HK-2 (cell line): Measurements from ENCODE around the gene TFCP2L1.

Source experiments
- DNase-seq: peaks from one replicate; pipeline ENCODE4 v3.0.0-alpha.2; 2018; ENCODE audit not compliant: unreplicated experiment

TFCP2L1 gene

GRCh38 chr2:121196132-121196848, 88.7 kb downstream of the TFCP2L1 start:
- DNase-seq = no peak

- no peak for DNase-seq
These were observed 90.0 kb downstream of the TFCP2L1 start for GRCh38 chr2:121195036-121195435.

DNA sequence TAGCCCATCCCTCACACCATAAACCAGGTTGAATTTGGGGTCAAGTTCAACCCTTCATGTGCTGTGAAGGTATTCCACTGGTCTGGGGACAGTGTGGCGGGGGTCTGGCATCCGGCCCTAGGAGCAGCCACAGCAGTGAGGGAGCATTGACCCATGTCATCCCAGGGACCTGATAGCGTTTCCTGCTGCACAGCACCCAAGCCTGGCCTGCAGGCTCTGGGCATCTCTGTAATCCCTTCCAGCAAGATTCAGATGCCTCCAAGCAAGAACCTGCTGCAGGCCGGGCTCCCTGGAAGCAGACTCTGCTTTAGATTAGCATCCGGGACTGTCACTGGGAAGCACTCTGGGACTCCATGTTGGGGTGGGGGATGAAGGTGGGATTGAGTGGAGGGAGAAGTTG, 90.4 kb downstream of the TFCP2L1 start:
- no peak for DNase-seq

- no peak for DNase-seq
These were observed 91.8 kb downstream of the TFCP2L1 start for GRCh38 chr2:121193185-121193584.

DNA sequence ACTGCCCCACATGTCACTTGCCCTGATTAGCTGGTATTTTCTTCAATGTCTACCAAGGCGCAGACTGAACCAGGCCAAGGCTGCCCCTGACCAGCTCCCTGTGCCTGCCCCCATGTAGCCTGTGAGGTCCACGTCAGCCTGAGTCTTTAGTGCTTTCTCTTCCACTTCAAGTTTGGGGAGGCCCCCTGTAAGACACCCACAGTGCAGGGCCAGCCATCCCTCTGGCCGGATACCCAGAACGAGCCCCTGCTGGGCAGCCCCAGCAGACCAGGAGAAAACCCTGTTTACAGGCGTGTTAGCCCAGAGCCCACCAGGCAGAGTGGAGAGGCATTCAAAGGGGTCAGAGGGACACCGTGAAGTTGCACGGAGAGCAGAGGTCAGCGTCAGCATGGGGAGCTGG, 92.4 kb downstream of the TFCP2L1 start:
- DNase-seq = no peak

DNA sequence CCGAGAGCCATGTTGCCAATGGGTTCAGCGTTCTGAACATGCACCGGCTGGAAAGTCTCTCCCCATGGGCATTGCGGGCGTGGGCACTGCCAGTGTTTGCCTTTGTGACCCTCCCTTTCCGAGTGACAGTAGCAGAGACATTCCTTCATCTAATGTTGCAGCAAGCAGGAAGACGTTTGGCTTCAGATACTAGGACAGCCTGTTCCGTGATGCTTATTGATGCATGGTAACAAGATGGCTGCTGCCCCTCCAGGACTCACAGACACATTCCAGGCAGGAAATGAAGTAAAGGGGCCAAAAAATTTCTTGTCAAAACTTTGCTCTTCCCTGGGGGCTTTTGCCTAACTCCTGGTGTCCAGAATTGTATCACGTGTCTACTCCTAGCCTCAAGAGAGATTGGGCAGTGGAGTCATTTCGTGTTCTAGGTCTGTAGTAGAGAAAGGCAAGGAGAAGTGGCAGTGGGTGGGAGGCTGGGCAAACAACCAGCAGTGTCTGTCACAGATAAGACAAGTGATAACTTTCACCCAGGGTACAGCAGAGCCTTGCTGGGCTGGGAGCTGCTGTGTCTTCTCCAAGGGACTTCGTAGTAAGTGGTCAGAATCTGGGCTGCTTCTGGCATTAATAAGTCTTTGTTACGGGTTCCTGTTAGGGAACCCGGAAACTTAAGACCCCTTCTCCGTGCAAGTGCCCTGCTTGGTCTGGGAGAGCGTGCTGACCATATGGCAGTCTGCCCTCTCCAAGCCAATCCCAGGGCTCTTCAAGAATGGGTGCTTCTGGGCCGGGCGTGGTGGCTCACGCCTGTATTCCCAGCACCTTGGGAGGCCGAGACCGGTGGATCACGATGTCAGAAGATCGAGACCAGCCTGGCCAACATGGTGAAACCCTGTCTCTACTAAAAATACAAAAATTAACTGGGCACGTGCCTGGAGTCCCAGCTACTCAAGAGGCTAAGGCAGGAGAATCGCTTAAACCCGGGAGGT, 93.5 kb downstream of the TFCP2L1 start:
- no peak for DNase-seq

GRCh38 chr2:121189661-121190381, 95.2 kb downstream of the TFCP2L1 start:
- no peak for DNase-seq

GRCh38 chr2:121189011-121189410, 96.0 kb downstream of the TFCP2L1 start:
- no peak for DNase-seq

DNA sequence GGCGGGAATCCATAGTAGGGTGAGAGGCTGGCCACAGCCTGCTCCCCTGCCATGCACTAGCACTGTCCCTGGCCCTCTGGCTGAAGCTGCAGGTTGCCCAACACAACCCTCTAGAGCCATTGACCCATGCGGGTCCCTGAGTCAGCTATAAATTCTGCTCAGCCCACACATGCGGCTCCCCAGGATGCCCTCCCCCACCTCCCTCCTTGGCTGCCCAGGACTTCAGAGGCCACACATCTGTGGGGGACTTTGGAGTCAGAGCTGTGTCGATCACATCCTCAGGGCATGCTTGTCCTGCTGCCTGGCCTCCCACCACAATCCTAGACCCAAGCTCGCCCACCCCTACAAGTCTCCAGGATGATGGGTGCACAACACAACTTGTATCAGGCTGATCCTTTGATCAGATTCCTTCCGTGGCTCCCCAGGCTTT, 97.0 kb downstream of the TFCP2L1 start:
- no peak for DNase-seq

- no peak for DNase-seq
These were observed 97.5 kb downstream of the TFCP2L1 start for GRCh38 chr2:121187351-121187981.

DNA sequence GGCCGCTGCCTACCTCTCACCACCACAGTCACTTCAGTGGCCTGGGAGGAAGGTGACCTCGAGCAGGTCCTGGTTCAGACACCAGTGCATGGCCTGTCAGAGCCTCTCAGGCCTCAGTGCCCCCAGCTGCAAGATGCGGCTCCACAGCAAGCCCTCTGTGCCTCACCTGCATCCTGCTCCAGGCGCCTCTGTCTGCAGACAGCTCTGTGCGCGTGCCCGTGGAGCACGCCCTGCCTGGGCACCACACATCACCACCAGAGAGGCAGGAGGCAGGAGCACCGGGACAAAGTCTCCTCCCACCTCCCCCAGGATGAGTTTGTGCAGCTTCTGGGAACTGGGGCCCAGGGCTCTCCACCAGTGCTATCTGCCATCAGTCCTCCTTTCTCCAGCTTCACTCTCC, 98.7 kb downstream of the TFCP2L1 start:
- no peak for DNase-seq

- DNase-seq = no peak
These were observed 99.4 kb downstream of the TFCP2L1 start for GRCh38 chr2:121185571-121186074.

DNA sequence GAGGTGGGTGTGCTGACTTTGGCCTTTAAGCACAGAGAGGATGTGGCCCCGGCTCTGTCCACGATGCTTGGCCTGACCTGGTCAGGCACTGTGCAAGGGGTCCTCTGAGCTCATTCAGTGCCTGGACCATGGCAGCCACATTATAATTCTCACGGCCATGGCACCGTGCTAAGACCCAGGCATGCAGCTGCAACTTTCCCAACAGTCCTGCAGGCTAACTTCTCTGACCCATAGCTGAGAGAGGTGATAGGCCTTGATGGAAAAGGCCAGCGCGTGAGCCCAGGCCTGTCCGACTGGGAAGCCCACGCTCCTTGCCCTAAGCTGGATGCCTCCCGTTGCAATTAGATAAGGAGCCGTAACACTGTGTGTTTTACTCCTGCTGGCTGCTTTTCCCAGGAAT, 99.9 kb downstream of the TFCP2L1 start:
- DNase-seq = no peak

GRCh38 chr2:121184248-121184862, 100.6 kb downstream of the TFCP2L1 start:
- DNase-seq = no peak

GRCh38 chr2:121182520-121182919, 102.5 kb downstream of the TFCP2L1 start:
- DNase-seq = no peak

- DNase-seq = no peak
These were observed 105.5 kb downstream of the TFCP2L1 start for GRCh38 chr2:121179467-121179866.

DNA sequence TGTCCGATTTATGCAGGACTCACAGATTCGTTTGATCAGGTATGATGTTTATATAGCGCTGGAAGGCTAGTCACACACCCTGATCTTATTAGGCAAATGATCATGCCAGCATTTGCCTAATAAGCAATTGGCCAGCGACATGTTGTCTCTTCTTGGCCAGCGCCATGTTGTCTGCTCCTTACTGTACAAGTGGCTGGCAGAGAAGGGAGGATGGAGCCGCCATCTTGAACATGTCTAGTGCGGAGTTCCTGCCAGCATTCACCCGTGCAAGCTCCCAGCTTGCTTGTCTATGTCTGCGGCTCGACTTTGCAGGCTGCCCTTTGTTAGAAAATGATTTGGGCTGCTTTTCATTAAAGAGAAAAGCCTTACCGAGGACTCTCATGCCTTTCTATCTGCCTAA, 106.3 kb downstream of the TFCP2L1 start:
- no peak for DNase-seq

DNA sequence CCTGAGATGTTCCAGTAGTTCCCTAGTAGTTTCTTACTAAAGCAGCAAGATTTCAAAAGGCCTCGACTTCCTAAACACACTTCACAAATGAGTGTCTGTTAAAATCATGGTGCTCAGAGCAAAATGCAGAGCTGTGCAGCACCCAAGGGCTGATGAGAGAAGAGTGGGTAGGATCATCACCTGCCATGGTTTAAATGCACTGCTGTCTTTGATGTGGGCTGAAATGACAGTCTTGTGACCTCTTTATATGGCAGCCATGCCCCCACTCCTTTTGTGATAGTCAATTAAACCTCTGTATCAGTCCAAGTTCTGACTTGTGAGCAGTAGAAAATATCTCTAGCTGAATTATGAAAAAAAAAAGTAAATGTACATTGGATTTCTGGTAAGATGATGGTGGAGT, 107.1 kb downstream of the TFCP2L1 start:
- DNase-seq = no peak

- no peak for DNase-seq
These were observed 109.7 kb downstream of the TFCP2L1 start for GRCh38 chr2:121175326-121175725.

DNA sequence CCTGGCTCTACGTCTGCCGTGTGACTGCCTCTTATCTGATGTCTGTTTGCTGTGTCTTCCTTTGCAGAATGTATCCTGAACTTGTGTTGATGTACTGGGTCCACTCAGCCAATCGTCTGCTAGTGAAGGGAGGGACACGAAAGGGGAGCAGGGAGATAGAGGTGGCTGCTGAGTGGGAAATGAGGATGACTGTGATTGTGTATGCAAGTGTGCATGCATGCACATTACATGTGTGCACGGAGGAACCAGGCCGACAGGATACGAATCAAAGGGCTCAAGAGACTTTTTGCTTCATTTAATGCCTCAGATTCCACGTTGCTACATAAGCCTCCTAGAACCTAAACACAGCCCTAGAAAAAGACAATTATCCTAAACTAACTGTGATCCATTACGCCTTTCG, 111.2 kb downstream of the TFCP2L1 start:
- no peak for DNase-seq

DNA sequence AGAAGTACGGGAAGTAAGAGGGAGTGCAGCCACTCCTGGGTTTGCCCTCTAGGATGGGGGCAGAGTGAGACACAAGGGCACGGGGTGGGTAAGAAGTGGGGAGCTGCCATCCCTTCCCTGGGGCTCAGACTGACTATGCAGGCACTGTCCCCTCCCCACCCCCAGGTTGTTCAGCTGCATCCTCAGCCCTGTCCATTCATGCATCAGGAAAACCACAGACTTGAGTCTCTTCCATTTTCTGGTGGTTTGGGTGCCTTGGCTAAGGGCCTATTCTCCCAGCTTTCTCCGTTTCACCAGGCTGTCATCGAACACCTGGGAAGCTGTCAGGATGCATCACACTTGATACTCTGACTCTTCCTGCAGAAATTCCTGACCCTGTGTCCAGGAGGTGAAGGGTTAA, 111.9 kb downstream of the TFCP2L1 start:
- no peak for DNase-seq
